IPS-18a (cell line): ENCODE measurements around the gene SORBS1.

Experiments used
- H3K27ac ChIP-seq: one replicate; pipeline ENCODE4 v1.5.1; 2013; ENCODE audit warnings: low read length
- H3K27me3 ChIP-seq: one replicate; pipeline ENCODE4 v1.6.1; 2013; ENCODE audit warnings: mild to moderate bottlenecking, low read length; ENCODE audit not compliant: control insufficient read depth, insufficient read depth
- H3K36me3 ChIP-seq: one replicate; pipeline ENCODE4 v1.6.1; 2013; ENCODE audit warnings: low read depth, low read length; ENCODE audit not compliant: control insufficient read depth
- H3K4me1 ChIP-seq: one replicate; pipeline ENCODE4 v1.6.1; 2013; ENCODE audit warnings: low read depth, low read length; ENCODE audit not compliant: control insufficient read depth
- H3K4me3 ChIP-seq: one replicate; pipeline ENCODE4 v1.5.1; 2013; ENCODE audit warnings: low read length
- H3K9ac ChIP-seq: one replicate; pipeline ENCODE4 v1.6.1; 2013; ENCODE audit warnings: mild to moderate bottlenecking, low read length, moderate library complexity
- H3K9me3 ChIP-seq: one replicate; pipeline ENCODE4 v1.6.1; 2013; ENCODE audit warnings: low read depth, low read length; ENCODE audit not compliant: control insufficient read depth

SORBS1 gene

DNA sequence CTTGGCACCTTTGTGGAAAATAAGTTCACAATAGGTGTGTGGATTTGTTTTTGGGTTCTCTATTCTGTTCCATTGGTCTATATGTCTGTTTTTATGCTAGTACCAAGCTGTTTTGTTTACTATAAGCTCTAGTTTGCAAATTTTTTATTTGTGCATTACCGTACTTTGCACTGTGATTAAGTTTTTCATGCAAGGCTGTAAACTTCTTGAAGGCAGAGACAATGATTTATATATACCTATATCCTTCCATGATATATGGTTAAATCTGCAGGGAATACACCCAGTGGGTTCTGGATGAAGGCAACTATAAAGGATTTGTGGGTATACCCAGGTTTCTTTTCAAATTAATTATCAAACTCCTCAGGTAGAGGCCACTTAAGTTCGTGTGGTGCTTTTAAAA is 178.6 kb downstream of the SORBS1 start:
- Histone ChIP-seq H3K4me1 (no peaks in the 10 kb centered on the region), H3K9ac (no peak overlapping the region), H3K27ac (no peak overlapping the region), H3K27me3 (no peaks in the 10 kb centered on the region), H3K4me3 (no peak overlapping the region), H3K36me3 (peaks cover 30% of the 10 kb centered on the region), H3K9me3 (no peaks in the 10 kb centered on the region)

- Histone ChIP-seq H3K9ac (no peak overlapping the region), H3K9me3 (no peaks in the 10 kb centered on the region), H3K36me3 (peaks cover 30% of the 10 kb centered on the region), H3K27ac (no peak overlapping the region), H3K27me3 (no peaks in the 10 kb centered on the region), H3K4me1 (no peaks in the 10 kb centered on the region), H3K4me3 (no peak overlapping the region)
Observed at GRCh38 chr10:95382174-95382573, 179.0 kb downstream of the SORBS1 start.

DNA sequence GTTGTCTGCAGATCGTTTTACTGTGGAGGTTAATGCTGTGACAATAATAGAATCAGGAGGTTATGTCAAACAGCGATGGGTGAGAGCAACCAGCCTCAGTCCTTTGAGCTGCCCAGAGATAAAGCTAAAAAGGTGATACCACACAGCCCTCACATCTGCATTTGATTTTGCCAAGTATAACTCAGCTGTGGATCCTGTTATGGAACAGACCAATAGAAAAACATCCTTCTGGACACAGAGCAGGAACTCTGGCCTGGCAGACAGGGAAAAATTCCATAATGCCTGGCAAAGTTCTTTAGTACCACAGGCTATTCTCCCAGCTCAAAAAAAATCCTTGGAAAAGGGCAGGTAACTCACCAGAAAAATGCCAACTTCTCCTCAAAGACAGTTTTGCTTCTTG is 183.2 kb downstream of the SORBS1 start:
- Histone ChIP-seq H3K36me3 (peaks cover 24% of the 10 kb centered on the region), H3K9me3 (no peaks in the 10 kb centered on the region), H3K27me3 (no peaks in the 10 kb centered on the region), H3K27ac (no peak overlapping the region), H3K9ac (no peak overlapping the region), H3K4me3 (no peak overlapping the region), H3K4me1 (peaks cover 4% of the 10 kb centered on the region)

GRCh38 chr10:95375418-95375817 is 185.8 kb downstream of the SORBS1 start:
- H3K4me1 ChIP-seq, result peaks cover 16% of the 10 kb centered on the region
- no peaks in the 10 kb centered on the region for H3K27me3 ChIP-seq
- H3K27ac ChIP-seq, result no peak overlapping the region
- no peak overlapping the region for H3K4me3 ChIP-seq
- peaks cover 2% of the 10 kb centered on the region for H3K36me3 ChIP-seq
- H3K9ac ChIP-seq, result no peak overlapping the region
- no peaks in the 10 kb centered on the region for H3K9me3 ChIP-seq

DNA sequence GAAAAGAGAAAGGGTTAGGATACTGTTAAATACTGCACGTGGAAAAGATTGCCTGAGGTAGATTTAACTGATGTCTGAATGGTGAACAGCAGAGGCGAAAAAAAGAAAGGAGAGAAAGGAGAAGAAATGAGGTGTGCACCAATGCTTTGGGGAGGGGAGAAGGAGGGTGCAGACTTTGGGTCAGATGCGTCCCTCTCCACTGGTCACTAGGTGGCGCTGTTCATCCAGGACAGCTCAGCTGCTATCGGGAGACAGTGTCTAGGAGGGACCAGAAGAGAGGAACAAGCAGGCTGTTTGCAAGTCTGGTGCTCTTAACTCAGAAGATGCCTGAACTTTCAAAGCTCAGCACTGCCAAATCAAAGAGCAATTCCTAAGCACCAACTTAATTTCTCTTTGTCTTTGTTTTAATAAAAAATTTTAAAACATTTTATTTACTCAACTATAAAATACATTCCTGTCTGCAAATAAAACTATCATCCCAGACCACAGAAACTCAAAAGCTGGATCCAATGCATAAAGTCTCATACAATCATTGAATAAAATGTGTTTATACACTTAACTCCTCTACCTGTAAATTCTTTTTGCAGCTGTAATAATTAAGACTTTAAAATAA is 186.5 kb downstream of the SORBS1 start:
- peaks cover 16% of the 10 kb centered on the region for H3K4me1 ChIP-seq
- no peaks in the 10 kb centered on the region for H3K36me3 ChIP-seq
- no peaks in the 10 kb centered on the region for H3K27me3 ChIP-seq
- H3K27ac ChIP-seq, result no peak overlapping the region
- no peak overlapping the region for H3K4me3 ChIP-seq
- H3K9me3 ChIP-seq, result no peaks in the 10 kb centered on the region
- H3K9ac ChIP-seq, result no peak overlapping the region

DNA sequence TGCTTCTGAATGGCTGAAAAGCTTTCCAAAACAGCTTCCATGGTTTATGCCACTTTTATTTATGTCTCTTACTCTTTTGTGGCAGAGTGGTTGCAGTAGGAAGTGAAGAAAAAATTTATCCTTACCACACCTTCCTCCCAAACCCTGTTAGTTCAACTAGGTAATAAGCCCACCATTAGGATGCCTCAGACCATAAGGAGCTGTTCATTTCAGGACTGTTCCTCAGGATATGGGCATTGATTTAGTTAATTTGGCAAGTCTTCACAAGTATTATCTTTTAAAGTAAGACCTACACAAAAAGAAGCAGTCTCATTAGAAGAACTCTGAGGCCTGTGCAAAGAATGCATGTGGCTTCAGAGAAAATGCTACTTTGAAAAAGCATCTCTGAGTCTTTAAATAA is 187.5 kb downstream of the SORBS1 start:
- Histone ChIP-seq H3K27ac (no peak overlapping the region), H3K9ac (no peak overlapping the region), H3K4me1 (peaks cover 16% of the 10 kb centered on the region), H3K36me3 (no peaks in the 10 kb centered on the region), H3K9me3 (no peaks in the 10 kb centered on the region), H3K4me3 (no peak overlapping the region), H3K27me3 (no peaks in the 10 kb centered on the region)

- Histone ChIP-seq H3K27ac (no peak overlapping the region), H3K4me3 (no peak overlapping the region), H3K9me3 (no peaks in the 10 kb centered on the region), H3K27me3 (no peaks in the 10 kb centered on the region), H3K4me1 (no peaks in the 10 kb centered on the region), H3K9ac (no peak overlapping the region), H3K36me3 (no peaks in the 10 kb centered on the region)
Observed at GRCh38 chr10:95364342-95364741, 196.8 kb downstream of the SORBS1 start.

DNA sequence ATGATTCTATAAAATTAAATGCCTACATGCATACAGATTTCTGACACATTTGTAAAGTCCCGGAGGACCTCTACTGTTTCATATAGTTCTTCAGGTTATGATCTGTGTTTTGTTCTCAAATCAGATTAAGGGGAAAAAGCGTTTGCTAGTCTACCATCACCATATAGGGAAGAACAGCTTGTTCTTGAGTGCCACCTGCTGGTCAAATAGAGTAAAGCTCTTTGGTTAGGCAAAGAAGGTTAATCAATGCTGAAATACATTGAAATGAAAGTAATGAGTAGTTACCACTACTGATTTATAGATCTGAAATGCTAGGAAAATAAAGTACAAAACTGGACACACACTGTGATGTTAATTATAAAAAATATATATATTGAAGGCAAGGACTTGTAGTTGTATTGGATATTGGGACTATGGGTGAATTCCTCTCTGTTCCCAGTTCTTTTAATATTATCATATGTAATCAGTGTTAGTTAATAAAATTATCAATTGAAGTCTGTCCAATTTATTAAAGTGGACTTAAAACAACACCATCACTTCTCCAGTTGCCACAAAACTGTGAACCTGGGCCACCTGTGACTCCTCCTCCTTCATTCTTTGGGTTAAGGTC is 197.8 kb downstream of the SORBS1 start:
- no peak overlapping the region for H3K9ac ChIP-seq
- no peaks in the 10 kb centered on the region for H3K27me3 ChIP-seq

DNA sequence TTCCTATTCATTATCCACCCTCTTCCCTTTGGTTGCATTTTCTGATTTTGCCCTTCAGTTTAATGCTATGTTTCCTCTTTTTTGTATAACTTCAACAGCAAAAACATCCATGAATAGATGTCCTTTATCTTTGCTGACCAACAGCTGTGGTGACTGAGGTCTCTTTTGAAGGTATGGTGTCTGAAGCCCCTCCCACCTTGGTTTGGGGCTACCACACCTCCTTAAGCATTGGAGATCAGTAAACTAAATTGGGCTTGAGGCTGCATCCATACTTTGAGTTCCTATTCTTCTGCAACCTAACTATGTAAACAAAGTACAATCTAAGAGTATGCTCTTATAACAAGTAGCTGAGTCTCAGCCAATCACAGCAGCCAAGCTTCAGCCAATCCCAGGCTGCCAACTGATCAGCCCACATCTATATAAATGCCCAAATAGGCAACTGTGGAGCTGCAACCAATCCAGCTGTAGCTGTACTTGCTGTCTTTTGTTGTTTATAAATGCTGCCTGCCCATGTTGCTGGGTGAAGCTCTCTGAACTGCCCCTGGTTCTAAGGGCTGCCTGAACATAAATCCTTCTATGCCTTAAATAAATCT is 201.0 kb downstream of the SORBS1 start:
- H3K9me3 ChIP-seq, result no peaks in the 10 kb centered on the region
- no peaks in the 10 kb centered on the region for H3K27me3 ChIP-seq
- H3K9ac ChIP-seq, result no peak overlapping the region
- H3K36me3 ChIP-seq, result peaks cover 11% of the 10 kb centered on the region
- H3K4me3 ChIP-seq, result no peak overlapping the region
- H3K27ac ChIP-seq, result no peak overlapping the region
- no peaks in the 10 kb centered on the region for H3K4me1 ChIP-seq

More for the DNA sequence above, 197.8 kb downstream of the SORBS1 start:
- Histone ChIP-seq H3K36me3 (no peaks in the 10 kb centered on the region), H3K4me3 (no peak overlapping the region), H3K9me3 (no peaks in the 10 kb centered on the region), H3K4me1 (no peaks in the 10 kb centered on the region), H3K27ac (no peak overlapping the region)

GRCh38 chr10:95359466-95359865 is 201.7 kb downstream of the SORBS1 start:
- H3K4me3 ChIP-seq, result no peak overlapping the region
- H3K27ac ChIP-seq, result no peak overlapping the region
- H3K4me1 ChIP-seq, result no peaks in the 10 kb centered on the region
- peaks cover 14% of the 10 kb centered on the region for H3K36me3 ChIP-seq
- no peaks in the 10 kb centered on the region for H3K9me3 ChIP-seq
- no peak overlapping the region for H3K9ac ChIP-seq
- H3K27me3 ChIP-seq, result no peaks in the 10 kb centered on the region

DNA sequence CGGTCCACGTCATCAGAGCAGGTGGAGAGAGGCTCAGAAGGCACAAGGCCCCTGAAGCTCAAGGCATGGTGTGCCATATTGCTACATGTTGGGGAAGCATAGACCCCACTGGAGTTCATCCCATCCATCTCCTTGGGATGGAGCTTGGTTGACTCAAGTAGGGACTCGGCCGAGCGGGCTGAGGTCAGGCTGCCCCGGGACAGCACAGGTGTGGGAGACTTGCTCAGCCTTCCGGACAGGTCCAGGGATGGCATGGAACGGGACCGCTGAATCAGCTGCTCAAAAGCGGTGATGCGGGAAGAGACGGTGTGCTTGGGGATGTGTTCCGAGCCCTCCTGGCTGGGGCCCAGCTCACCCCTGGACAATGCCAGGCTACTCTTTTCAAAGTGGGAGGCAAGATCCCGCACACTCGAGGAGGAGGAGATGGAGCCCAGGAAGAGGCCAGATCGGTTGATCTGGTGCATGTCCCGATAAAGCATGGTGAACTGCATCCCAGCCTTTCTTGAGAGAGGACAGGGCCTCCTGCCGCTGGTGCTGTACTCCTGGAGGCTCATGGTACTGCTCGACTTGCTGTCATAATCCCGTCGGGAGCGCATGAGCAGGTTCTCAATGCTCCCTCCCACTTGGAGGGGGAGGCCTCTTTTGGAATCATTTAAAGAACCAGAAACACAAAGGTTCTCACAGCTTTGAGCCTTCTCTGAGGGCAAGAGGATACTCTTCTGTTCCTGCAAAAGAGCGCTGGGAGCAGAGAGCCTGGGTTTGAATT is 204.8 kb downstream of the SORBS1 start:
- Histone ChIP-seq H3K27me3 (no peaks in the 10 kb centered on the region), H3K4me1 (no peaks in the 10 kb centered on the region), H3K36me3 (peaks cover 15% of the 10 kb centered on the region), H3K27ac (no peak overlapping the region), H3K4me3 (no peak overlapping the region), H3K9me3 (no peaks in the 10 kb centered on the region), H3K9ac (no peak overlapping the region)
